GM23248 (cell line): ENCODE data around the gene GALNT18.

ENCODE experiments used
- EZH2 ChIP-seq: fragments of 200-600 bp; sonication (generic); IDR thresholded peaks from 2 replicates; pipeline ENCODE4 v1.6.1; 2018; ENCODE audit warnings: antibody characterized with exemption, mild to moderate bottlenecking; ENCODE audit not compliant: insufficient read depth, poor library complexity, severe bottlenecking
- EZH2phosphoT487 ChIP-seq: fragments of 200-600 bp; sonication (generic); IDR thresholded peaks from 2 replicates; pipeline ENCODE4 v1.6.1; 2018; ENCODE audit warnings: antibody characterized with exemption, moderate library complexity, mild to moderate bottlenecking, low read depth; ENCODE audit not compliant: insufficient read depth

- no peak for TF ChIP-seq EZH2
- TF ChIP-seq EZH2phosphoT487, result no peak
These were observed 29.6 kb downstream of the GALNT18 start for GRCh38 chr11:11592146-11592684.
